H54 (cell line): ENCODE data around the gene IL15.
A peak's percentile ranks its signal among the peaks of the same experiment; 100 is the strongest.

Experiments
- DNase-seq: peaks from one replicate; pipeline ENCODE4 v3.0.0; 2011; ENCODE audit warnings: low spot score, mixed read lengths; ENCODE audit not compliant: insufficient read length
- FAIRE-seq: peaks from 3 replicates; lab custom pipeline; 2011; peaks lifted over from hg19 to GRCh38; lab: Jason Lieb, UNC
- POLR2A ChIP-seq: IDR thresholded peaks from 2 replicates; pipeline ENCODE4 v1.6.1; 2011; ENCODE audit warnings: low read depth, mild to moderate bottlenecking, low read length

The IL15 gene

DNA sequence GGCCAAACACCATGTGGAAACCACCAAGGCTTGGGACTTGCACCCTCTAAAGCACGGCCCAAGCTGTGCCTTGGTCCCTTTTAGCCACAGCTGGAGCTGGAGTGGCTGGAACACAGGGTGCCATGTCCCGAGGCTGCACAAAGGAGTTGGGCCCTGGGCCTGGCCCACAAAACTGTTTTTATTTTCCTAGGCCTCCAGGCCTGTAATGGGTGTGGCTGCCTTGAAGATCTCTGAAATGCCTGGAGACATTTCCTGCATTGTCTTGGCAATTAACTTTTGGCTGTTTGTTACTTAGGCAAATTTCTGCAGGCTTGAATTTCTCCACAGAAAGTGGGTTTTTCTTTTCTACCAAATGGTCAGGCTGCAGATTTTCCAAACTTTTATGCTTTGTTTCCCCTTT, 55.7 kb downstream of the IL15 start:
- TF ChIP-seq POLR2A = no peak
- FAIRE-seq = no peak
- no peak for DNase-seq

DNA sequence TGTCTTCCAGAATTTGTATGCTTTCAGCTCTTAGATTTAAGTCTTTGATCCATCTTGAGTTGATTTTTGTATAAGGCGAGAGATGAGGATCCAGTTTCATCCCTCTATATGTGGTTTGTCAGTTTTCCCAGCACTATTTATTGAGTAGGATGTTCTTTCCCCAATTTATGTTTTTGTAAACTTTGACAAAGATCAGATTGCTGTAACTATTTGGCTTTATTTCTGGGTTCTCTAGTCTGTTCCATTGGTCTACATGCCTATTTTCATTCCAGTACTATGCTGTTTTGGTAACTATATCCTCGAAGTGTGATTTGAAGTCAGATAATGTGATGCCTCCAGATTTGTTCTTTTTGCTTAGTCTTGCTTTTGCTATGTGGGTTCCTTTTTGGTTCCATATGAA, 60.7 kb downstream of the IL15 start:
- no peak for TF ChIP-seq POLR2A
- FAIRE-seq = no peak
- DNase-seq = no peak

DNA sequence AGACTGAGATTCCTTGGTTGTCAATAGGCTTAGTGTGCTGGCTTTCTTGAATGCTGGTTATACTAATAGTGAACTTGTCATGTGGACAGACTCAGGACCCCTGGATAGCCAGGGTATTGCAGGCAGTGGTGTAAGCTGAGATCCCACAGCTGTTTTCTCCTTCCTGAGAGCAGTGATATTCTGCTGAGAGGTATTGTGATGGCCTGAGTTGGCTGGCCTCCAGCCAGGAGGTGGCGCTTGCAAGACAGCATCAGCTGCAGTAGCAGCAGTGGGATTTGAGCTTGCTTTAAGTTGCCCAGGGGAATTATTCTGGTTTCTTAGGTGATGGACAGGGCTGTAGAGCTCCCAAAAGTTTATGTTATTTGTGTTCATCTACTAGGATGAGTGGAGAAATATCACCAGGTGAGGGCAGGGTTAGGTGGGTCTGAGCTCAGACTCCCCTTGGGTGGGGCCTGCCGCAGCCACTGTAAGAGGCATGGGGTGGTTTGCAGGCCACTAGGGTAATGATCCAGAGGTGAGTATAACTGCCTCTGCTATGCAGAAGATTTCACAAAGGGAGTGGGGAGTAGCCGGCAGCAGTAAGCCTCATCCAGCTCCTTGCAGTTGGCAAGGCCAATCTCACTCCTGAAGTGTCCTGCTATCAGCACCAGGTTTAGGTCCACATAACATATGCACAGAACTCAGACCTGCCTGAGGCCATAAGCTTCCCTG, 66.2 kb downstream of the IL15 start:
- no peak for TF ChIP-seq POLR2A
- no peak for FAIRE-seq

DNA sequence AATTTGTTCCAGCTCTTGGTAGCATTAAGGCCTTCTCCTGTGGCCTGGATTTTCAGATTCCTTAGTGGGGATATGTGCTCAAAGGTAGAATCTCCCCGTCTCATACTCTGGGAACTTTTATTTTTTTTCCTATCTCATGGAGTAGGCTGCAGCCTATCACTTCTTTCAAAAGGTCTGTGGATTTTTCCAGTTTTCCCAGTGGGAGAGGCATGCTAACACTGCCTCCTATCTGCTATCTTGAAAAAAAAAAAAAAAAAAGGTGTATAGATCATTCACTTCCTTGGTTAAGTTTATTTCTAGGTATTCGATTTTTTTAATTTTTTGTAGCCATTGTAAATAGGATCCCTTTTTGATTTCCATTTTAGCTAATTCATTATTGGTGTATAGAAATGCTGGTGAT, 67.1 kb downstream of the IL15 start:
- FAIRE-seq = no peak

More for the DNA sequence above, 66.2 kb downstream of the IL15 start:
- DNase-seq = no peak

DNA sequence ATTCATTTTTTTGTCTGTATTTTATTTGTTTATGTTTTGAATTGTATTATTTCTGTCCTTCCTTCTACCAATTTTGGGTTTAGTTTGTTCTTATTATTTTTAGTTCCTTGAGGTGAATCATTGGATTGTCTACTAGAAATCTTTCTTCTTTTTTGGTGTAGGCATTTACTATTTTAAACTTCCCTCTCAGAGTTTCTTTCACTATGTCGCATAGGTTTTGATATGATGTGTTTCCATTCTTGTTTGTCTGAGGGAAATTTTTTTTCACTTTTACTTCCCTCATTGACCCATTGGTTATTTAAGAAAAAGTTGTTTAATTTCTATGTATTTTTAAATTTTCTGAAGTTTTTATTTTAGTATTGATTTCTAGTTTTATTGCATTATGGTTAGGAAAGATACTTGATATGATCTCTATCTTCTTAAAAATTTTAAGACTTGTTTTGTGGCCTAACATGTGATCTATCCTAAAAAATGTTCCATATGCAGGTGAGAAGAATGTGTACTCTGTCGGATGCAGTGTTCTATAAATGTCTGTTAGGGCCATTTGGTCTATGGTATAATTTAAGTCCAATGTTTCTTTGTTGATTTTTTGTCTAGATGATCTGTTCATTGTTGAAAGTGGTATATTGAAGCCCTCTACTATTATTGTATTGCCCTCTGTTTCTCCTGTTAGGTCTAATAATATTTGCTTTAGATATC, 68.8 kb downstream of the IL15 start:
- TF ChIP-seq POLR2A = no peak
- DNase-seq = no peak
- no peak for FAIRE-seq

More for the DNA sequence above, 67.1 kb downstream of the IL15 start:
- DNase-seq = no peak
- TF ChIP-seq POLR2A = no peak

DNA sequence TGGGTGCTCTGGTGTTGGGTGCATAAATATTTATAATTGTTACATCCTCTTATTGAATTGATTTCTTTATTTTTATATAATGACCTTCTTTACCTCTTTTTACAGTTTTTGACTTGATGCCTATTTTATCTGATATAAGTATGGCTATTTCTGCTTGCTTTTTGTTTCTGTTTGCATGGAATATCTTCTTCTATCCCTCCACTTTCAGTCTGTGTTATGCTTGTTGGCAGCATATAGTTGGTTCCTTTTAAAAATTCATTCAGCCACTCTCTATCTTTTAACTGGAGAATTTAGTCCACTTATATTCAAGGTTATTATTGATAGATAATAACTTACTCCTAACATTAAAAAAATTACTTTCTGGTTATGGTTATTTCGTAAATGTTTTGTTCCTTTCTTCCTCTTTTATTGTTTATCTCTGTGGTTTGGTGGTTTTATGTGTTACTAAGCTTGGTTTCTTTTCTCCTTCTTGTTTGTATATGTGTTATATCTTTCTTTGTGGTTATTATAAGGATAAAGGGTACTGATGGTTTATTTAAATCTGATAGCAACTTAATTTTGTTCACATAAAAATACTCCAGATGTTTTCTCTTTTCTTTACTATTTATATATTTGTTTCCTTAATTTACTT, 69.5 kb downstream of the IL15 start:
- TF ChIP-seq POLR2A = no peak
- FAIRE-seq (no peak), DNase-seq (no peak)

DNA sequence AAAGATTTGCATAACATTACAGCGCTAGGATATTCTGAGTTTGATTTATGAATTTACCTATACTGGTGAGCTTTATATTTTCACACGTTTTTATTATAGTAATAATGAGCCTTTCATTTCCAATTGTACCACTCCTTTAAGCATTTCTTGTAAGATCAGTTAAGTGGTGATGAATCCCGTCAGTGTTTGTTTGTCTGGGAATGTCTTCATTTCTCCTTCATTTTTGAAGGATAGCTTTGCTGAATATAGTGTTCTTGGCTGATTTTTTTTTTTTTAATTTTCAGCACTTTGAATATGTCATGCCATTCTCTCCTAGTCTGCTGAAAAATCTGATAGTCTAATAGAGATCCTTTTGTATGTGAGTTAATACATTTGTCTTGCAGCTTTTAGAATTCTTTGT, 70.1 kb downstream of the IL15 start:
- no peak for DNase-seq
- no peak for TF ChIP-seq POLR2A
- no peak for FAIRE-seq

DNA sequence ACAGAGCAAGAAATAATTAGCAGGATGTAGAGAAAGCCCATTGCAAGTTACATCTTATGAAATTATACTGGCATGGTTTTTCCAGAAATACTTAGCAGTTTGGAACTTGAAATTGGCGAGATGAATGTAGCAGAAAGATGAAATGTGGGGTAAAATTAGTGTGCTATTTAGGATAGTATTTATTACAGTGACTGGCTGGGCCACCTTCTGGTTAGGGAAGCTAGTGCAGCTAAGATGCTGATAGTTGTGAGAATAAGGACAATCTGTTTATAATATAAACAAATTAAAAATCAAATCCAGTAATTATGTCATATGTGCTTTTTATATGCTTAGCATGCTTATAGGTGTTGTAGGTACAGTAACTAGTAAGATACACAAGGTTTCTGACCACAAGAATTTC, 74.8 kb downstream of the IL15 start:
- FAIRE-seq = no peak
- TF ChIP-seq POLR2A = no peak
- no peak for DNase-seq

DNA sequence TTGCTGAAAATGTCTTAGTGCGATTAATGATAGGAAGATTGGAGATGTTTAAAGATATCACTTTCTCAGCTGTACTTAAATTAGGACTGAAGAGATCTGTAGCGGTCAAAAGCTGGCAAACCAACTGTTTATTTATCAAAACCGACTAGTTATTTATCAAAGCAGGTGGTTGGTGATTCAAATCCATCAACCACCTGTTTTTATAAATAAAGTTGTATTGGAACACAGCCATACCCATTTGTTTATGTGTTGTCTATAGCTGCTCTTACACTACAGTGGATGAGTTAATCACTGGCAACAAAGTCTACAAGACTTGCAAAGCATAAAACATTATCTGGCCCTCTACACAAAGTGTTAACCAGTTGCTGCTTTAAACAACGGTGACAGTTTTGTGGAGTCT, 76.8 kb downstream of the IL15 start:
- no peak for TF ChIP-seq POLR2A
- no peak for DNase-seq
- FAIRE-seq = no peak

DNA sequence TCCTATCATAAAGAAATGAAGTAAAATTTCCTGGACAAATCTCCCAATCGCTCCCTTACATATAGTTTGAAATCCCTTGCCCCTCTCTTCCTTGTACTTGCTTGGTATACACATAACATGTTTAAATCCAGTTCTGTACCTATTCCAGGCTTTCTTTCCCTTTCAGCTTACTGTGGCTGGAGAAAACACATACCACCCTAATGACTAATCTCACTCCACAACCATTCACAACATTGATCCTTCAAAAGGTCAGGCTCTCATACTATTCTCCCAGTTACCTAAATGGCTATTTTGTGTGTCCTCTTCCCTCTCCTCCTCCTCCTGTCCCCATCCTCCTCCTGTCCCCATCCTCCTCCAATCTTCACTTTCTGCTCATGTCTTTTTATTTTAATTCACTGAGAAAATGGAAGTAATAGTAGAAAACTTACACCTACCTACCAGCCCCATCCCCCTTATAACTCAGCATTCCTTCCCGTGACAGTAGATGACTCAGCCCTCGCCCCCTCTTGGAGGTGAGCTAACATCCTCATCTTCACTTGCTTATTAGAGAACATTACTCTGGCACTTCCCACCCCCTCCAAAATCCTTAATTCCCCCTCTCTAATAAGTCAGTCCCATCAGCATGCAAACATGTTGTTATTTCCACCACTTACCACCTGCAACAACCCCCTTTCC, 77.5 kb downstream of the IL15 start:
- DNase-seq (peak; percentile 7), FAIRE-seq (peak; percentile 89)
- TF ChIP-seq POLR2A = no peak

DNA sequence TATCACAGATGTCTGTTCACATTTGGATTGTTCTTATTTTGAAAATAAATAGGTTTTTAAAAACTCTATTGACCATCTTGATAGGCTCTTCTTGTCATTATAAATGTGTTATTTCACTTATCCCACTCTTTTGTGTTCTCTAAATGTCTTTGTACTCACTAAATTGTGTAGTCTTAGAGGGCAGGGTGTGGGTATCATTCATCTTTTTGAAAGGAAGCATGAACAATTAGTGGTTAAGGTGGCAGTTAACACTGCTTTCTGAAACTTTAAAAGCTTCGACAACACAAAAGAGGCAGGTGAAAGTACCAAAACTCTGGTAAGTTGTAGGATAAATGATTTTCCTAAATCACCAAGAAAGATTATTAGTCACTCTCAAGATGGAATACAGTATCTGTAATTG, 83.2 kb downstream of the IL15 start:
- DNase-seq (no peak), FAIRE-seq (no peak)
- TF ChIP-seq POLR2A = no peak

DNA sequence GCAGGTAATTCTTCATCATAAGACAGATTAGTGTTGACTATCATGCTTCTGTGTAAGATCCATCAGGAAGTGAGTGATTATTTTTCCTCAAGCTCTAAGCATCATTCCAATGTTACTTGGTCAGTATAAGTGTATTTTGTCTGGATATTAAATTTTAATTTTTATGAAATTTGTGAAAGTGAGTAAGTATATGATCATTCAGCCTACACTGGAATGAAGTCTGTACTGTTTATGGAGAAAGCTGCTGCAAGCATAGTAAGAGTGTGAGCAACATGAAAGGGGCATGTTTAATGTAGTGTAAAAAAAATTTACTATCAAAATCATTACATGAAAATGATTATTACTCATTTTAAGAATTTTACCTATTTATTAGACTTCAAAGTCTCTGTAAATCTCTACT, 84.8 kb downstream of the IL15 start:
- TF ChIP-seq POLR2A = no peak
- no peak for FAIRE-seq
- no peak for DNase-seq

DNA sequence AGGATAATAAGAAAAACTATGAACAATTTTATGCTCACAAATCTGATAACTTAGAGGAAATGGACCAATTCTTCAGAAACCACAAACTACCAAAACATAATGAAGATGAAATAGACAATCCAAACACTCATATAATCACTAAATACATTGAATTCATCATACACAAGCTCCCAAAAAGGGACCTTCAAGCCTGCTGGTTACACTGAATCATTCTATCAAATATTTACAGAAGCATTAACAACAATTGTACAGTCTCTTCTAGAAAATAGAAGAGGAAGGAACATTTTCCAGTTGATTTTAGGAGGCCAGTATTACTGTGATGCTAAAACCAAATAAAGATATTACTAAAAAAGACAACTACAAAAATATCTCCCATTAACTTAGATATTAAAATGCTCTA, 88.3 kb downstream of the IL15 start:
- TF ChIP-seq POLR2A = no peak
- DNase-seq = no peak
- no peak for FAIRE-seq

DNA sequence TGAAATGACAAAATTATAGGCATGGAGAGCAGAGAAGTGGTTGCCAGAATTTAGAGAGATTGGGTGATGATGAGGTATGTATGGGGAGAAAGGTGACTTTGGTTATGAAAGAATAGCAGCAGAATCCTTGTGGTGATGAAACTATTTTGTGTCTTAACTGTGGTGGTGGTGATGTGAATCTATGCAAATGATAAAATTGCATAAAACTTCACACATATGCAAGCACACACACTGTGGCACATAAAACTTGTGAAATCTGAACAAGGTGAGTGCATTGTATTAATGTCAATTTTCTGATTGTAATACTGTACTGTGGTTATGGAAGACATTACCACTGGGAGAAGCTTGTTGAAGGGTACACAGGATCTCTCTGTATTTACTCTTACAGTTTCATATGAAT, 91.0 kb downstream of the IL15 start:
- FAIRE-seq (no peak), DNase-seq (no peak)
- TF ChIP-seq POLR2A = no peak
